Pancreas (tissue), 10 donors: ENCODE results near the gene LRRC66. TPM values are rescaled to one million over a fixed set of nuclear protein-coding genes. Genes with fewer than 3 reads are reported as not detected.

Experiments
- ATAC-seq, 4 donors: fragments of 200-7000 bp; cut with Tn5 transposase; one replicate each; pipeline versions ENCODE4 v1.8.0 to v1.9.1; 2020; ENCODE audit warnings: mild to moderate bottlenecking in 4 of 4, moderate library complexity in 4 of 4
- DNase-seq, 6 donors: peaks; one replicate each; pipeline ENCODE4 v3.0.0-alpha.2; 2020
- FAIRE-seq: peaks from 2 replicates; lab custom pipeline; 2012; peaks lifted over from hg19 to GRCh38; lab: Jason Lieb, UNC
- H3K27ac ChIP-seq, 4 donors: fragments of 200-600 bp; sonication (generic); 1 replicate in 3 of 4; 2 replicates in 1 of 4; pipeline versions ENCODE4 v1.5.0 to v1.8.0; 2020
- H3K27me3 ChIP-seq, 4 donors: fragments of 200-600 bp; one replicate each; pipeline ENCODE4 v1.8.0; 2021
- H3K36me3 ChIP-seq, 3 donors: fragments of 200-600 bp; sonication (generic) in 1 of 3; one replicate each; pipeline versions ENCODE4 v1.5.0 to v1.8.0; 2020 to 2021
- H3K4me1 ChIP-seq, 3 donors: fragments of 200-600 bp; one replicate each; pipeline ENCODE4 v1.8.0; 2021
- H3K4me3 ChIP-seq, 4 donors: fragments of 200-600 bp; sonication (generic) in 2 of 4; one replicate each; pipeline versions ENCODE4 v1.5.0 to v1.8.0; 2020 to 2021
- H3K9me3 ChIP-seq, 4 donors: fragments of 200-600 bp; one replicate each; pipeline ENCODE4 v1.8.0; 2021
- WGBS, 2 donors: extraction: QIAGEN DNeasy Blood & Tissue Kit; methylation state at CpG; one replicate each; pipeline ENCODE4 v1.1.7; 2013; 5-methylcytosine and 5-hydroxymethylcytosine counted together
- intact Hi-C, 3 donors: fragments of 100-400 bp; cut with DNase I; formaldehyde crosslinking; loops; one replicate each; pipeline versions ENCODE4 v1.11.1 to v1.14.2; 2022
- polyA plus RNA-seq, 2 donors: library from polyadenylated mRNA; stranded (reverse); fragments of 200-250 nt; gene quantifications; one replicate each; pipeline ENCODE4 v1.2.3, GENCODE V29; 2013
- total RNA-seq, 6 donors: library from RNA; stranded (reverse); fragmentation: NEBNext Ultra II Directional in 4 of 6; extraction: Animal tissue kit (Norgen Biotek cat#: 25700) in 4 of 6; gene quantifications; one replicate each; pipeline versions ENCODE4 v1.2.1 to v1.2.4, GENCODE V29; 2021 to 2023
- TF ChIP-seq, protein P1 (sequence below), 4 donors: fragments of 200-600 bp; sonication (generic) in 3 of 4; IDR thresholded peaks; one replicate each; pipeline versions ENCODE4 v1.5.0 to v1.8.0; 2021; ENCODE audit warnings: antibody characterized with exemption in 4 of 4
- donor health status: healthy with polysubstance abuse.
- donor health status: DM: no; HTN: no; CAD: no; lungs with moderate emphysema.
- donor health status: DM: no; HTN: no; CAD: no.
- donor health status: control.
- donor health status: control.
- donor health status: Bipolar disorder and iron deficiency.
- donor health status: DM: yes; HTN: yes; CAD: no.
- donor health status: DM: no; HTN: no; CAD: no.
- donor health status: DM: no; HTN: no; CAD: no.
- donor health status: DM: yes; HTN: yes; CAD: no.

Gene LRRC66
- total and polyA plus RNA-seq, 8 donors: 0.08 to 0.94 (median 0.16) TPM; not detected in 1

DNA sequence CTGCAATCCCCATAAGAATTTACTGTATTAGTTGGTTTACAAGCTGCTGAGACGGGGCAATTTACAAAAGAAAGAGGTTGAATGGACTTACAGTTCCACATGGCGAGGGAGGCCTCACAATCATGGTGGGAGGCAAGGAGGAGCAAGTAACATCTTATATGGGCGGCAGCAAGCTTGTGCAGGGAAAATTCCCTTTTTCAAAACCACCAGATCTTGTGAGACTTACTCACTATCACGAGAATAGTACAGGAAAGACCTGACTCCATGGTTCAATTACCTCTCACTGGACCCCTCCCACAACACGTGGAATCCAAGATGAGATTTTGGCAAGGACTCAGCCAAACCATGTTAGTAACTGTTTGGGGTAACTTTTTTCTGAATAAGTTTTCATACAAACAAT is 29.1 kb upstream of the LRRC66 start:
- TF ChIP-seq, protein P1, sequence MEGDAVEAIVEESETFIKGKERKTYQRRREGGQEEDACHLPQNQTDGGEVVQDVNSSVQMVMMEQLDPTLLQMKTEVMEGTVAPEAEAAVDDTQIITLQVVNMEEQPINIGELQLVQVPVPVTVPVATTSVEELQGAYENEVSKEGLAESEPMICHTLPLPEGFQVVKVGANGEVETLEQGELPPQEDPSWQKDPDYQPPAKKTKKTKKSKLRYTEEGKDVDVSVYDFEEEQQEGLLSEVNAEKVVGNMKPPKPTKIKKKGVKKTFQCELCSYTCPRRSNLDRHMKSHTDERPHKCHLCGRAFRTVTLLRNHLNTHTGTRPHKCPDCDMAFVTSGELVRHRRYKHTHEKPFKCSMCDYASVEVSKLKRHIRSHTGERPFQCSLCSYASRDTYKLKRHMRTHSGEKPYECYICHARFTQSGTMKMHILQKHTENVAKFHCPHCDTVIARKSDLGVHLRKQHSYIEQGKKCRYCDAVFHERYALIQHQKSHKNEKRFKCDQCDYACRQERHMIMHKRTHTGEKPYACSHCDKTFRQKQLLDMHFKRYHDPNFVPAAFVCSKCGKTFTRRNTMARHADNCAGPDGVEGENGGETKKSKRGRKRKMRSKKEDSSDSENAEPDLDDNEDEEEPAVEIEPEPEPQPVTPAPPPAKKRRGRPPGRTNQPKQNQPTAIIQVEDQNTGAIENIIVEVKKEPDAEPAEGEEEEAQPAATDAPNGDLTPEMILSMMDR (IDR thresholded peaks at IDR 0.05): no peak
- WGBS, 2 donors: 78 to 86% methylated on average over 5 of the region's 5 CpGs
- H3K4me3 ChIP-seq: no peak overlapping the region
- no peaks in the 10 kb centered on the region for H3K36me3 ChIP-seq
- no peaks in the 10 kb centered on the region for H3K27me3 ChIP-seq
- no peak overlapping the region for H3K27ac ChIP-seq
- FAIRE-seq (no peak), ATAC-seq (no peak), DNase-seq (no peak)
- no peaks in the 10 kb centered on the region for H3K4me1 ChIP-seq
- intact Hi-C loops: no loop called here
- H3K9me3 ChIP-seq: no peaks in the 10 kb centered on the region

DNA sequence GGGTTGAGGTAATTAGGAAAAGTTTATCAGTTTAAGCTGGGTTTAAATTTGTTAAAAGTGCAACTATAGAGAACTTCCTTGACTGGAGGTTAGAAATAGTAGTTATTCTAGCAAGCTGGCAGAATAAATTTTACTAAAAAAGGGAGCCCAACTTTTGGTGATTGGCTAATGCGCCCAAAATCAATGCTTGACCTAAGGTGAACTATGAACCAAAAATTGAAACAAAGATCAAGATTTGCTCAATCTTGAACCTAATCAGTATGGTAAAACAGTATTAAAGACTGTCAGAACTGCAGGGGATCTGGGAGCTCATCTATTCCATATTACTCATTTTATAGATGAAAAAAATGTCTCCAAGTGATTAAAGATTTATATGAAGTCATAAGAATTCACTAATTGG is 24.9 kb upstream of the LRRC66 start:
- DNase-seq (no peak), ATAC-seq (no peak), FAIRE-seq (no peak)
- Histone ChIP-seq H3K27me3 (no peaks in the 10 kb centered on the region), H3K9me3 (no peaks in the 10 kb centered on the region), H3K36me3 (no peaks in the 10 kb centered on the region), H3K4me1 (no peaks in the 10 kb centered on the region), H3K4me3 (no peak overlapping the region), H3K27ac (no peak overlapping the region)
- intact Hi-C loops: no loop called here
- TF ChIP-seq, protein P1 (IDR thresholded peaks at IDR 0.05): no peak
- WGBS, 2 donors: 91 to 93% methylated on average over 1 of the region's 1 CpG

DNA sequence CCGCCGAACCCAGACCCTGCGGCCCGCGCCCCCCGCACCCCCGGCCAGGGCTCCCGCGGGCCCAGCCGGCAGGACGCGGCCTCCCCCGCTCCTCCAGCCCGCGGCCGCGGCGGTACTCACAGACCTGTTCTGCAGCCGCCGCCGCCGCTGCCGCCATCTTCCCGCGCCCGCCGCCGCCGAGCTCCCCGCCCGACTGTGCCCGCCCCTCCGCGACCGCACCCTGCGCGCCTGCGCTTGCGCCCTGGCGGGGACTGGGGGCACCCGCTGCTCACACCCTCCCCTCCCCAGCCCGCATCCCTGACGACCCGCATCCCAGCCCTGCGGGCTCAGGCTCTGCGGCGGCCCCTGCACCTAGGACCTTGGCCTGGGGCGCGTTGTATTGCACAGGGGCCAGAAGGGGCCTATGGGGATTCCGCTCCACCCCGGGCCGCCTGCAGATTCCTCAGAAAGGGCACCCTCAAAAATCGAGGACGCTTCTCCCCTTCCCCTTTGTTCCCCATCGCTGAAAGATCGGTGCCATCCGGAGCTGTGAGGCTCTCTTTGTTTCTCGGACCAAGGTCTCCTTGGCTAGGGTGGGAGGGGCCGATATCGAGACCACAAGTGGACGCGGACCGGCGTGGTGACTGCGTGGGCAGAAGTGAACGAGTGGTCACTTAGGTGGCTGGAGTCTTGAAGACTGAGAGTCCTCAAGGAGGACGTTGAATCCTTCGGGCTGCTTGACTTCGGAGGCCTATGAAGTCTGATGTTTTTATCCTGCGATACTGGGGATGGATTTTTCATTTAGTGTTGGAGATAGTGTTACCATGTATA is 18.1 kb upstream of the LRRC66 start, which contains the start of gene SGCB:
TSS of gene SGCB (minus strand) at position 197 of the 810 bp plus-strand sequence. CDS start at position 157, 40 bp downstream.
- WGBS, 2 donors: 4 to 5% methylated on average over 51 to 70 of the region's 70 CpGs
- Histone ChIP-seq H3K4me3 (peak within 1 kb of the TSS; percentile 54 to 79 (median 74)), H3K27me3 (no peaks in the 10 kb centered on the region), H3K9me3 (no peaks in the 10 kb centered on the region), H3K4me1 (peaks cover 0 to 4% (median 0%) of the 10 kb centered on the region in 3 donors), H3K27ac (peak within 1 kb of the TSS in 3 of 4 donors; percentile 11 to 38 (median 33)), H3K36me3 (no peaks in the 10 kb centered on the region)
- FAIRE-seq (no peak), DNase-seq (peak; percentile 45 to 88 (median 62)), ATAC-seq (peak; percentile 90 to 96 (median 94))
- intact Hi-C loops: no loop called here
- TF ChIP-seq, protein P1 (IDR thresholded peaks at IDR 0.05): no peak

DNA sequence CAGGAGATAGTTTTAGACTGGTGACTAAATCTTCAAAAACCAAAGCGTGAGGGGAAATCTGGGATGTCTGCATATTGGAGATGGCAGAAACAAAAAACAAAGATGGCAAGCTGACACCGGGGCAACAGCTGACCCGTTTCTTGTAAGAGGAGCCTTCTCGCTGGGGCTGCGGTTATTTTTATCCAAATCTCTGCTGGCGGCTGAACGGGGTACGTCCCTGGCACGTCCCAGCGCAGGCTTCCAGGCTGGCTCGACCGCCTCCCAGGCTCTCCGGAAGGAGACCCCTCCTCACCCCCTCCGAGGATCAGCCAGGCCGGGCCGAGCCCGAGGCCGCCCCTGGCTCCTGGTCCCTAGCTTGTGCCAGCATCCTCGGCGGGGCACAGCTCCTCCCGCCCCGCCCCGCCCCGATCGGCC is 17.5 kb upstream of the LRRC66 start:
- H3K9me3 ChIP-seq: no peaks in the 10 kb centered on the region
- peaks cover 0 to 4% (median 0%) of the 10 kb centered on the region in 3 donors for H3K4me1 ChIP-seq
- WGBS, 2 donors: 1 to 2% methylated on average over 20 to 25 of the region's 25 CpGs
- peak overlapping the region in 2 of 4 donors; percentile 11 to 38 for H3K27ac ChIP-seq
- ATAC-seq: peak; percentile 24 to 72 (median 58)
- DNase-seq: peak in 3 of 6 donors; percentile 27 to 64 (median 28)
- no peak for FAIRE-seq
- H3K36me3 ChIP-seq: no peaks in the 10 kb centered on the region
- intact Hi-C loops: no loop called here
- no peaks in the 10 kb centered on the region for H3K27me3 ChIP-seq
- TF ChIP-seq, protein P1 (IDR thresholded peaks at IDR 0.05): no peak
- peak overlapping the region; percentile 54 to 79 (median 74) for H3K4me3 ChIP-seq
